Liver (tissue), 9 donors: ENCODE measurements around the gene TBX6. TPM values are rescaled to one million over a fixed set of nuclear protein-coding genes. Genes with fewer than 3 reads are reported as not detected.

Source experiments
- DNase-seq: peaks from one replicate; pipeline ENCODE4 v3.0.0-alpha.2; 2017; ENCODE audit warnings: low spot score
- H3K27ac ChIP-seq, 2 donors: one replicate each; pipeline ENCODE4 v1.7.0; 2013; ENCODE audit warnings: inconsistent platforms in 2 of 2, low read length in 2 of 2, control low read depth in 1 of 2, low read depth in 1 of 2, mild to moderate bottlenecking in 1 of 2
- H3K27me3 ChIP-seq, 4 donors: one replicate each; pipeline versions ENCODE4 v1.6.1 to v1.7.0; 2013; ENCODE audit warnings: low read length in 3 of 4, inconsistent platforms in 1 of 4, mild to moderate bottlenecking in 1 of 4, moderate library complexity in 1 of 4; ENCODE audit not compliant: control insufficient read depth in 4 of 4, insufficient read depth in 4 of 4
- H3K36me3 ChIP-seq, 4 donors: one replicate each; pipeline versions ENCODE4 v1.6.1 to v1.7.0; 2013; ENCODE audit warnings: low read length in 3 of 4, mild to moderate bottlenecking in 3 of 4, low read depth in 1 of 4, moderate library complexity in 1 of 4; ENCODE audit not compliant: control insufficient read depth in 4 of 4, insufficient read depth in 3 of 4
- H3K4me1 ChIP-seq, 4 donors: one replicate each; pipeline versions ENCODE4 v1.6.1 to v1.7.0; 2013; ENCODE audit warnings: low read length in 3 of 4, mild to moderate bottlenecking in 3 of 4, moderate library complexity in 1 of 4; ENCODE audit not compliant: control insufficient read depth in 4 of 4, insufficient read depth in 4 of 4
- H3K4me3 ChIP-seq, 3 donors: one replicate each; pipeline versions ENCODE4 v1.6.1 to v1.7.0; 2013; ENCODE audit warnings: low read length in 3 of 3, control low read depth in 1 of 3, low read depth in 1 of 3, mild to moderate bottlenecking in 1 of 3
- H3K9ac ChIP-seq, 2 donors: one replicate each; pipeline ENCODE4 v1.7.0; 2013; ENCODE audit warnings: low read length in 2 of 2, mild to moderate bottlenecking in 2 of 2, moderate library complexity in 2 of 2, control low read depth in 1 of 2, low read depth in 1 of 2
- H3K9me3 ChIP-seq, 4 donors: one replicate each; pipeline versions ENCODE4 v1.6.1 to v1.7.0; 2013; ENCODE audit warnings: low read length in 3 of 4; ENCODE audit not compliant: control insufficient read depth in 4 of 4
- ATF3 ChIP-seq: IDR thresholded peaks from 2 replicates; pipeline ENCODE4 v1.6.1; 2016; ENCODE audit warnings: antibody characterized with exemption
- CTCF ChIP-seq: fragments of 150-350 bp; IDR thresholded peaks from 2 replicates; pipeline ENCODE4 v1.5.1; 2017; ENCODE audit warnings: improper control_type of control experiment, low read depth, low read length; ENCODE audit not compliant: missing input control
- EGR1 ChIP-seq, 2 donors: IDR thresholded peaks; 2 replicates each; pipeline ENCODE4 v1.6.1; 2016 to 2018; ENCODE audit warnings: antibody characterized with exemption in 2 of 2, low read depth in 2 of 2
- FOXA1 ChIP-seq: IDR thresholded peaks from 2 replicates; pipeline ENCODE4 v1.6.1; 2016; ENCODE audit warnings: antibody characterized with exemption
- FOXA2 ChIP-seq: IDR thresholded peaks from 2 replicates; pipeline ENCODE4 v1.6.1; 2016; ENCODE audit warnings: antibody characterized with exemption
- GABPA ChIP-seq, 2 donors: IDR thresholded peaks in 1 of 2; conservative IDR thresholded peaks in 1 of 2; 2 replicates each; pipeline ENCODE4 v1.6.1; 2016; ENCODE audit warnings: antibody characterized with exemption in 2 of 2, mild to moderate bottlenecking in 1 of 2, moderate library complexity in 1 of 2
- HNF4A ChIP-seq, 2 donors: conservative IDR thresholded peaks; 2 replicates each; pipeline ENCODE4 v1.6.1; 2016; ENCODE audit warnings: antibody characterized with exemption in 2 of 2, mild to moderate bottlenecking in 2 of 2
- JUND ChIP-seq, 2 donors: IDR thresholded peaks; 2 replicates each; pipeline ENCODE4 v1.6.1; 2016; ENCODE audit warnings: antibody characterized with exemption in 2 of 2
- MAX ChIP-seq: IDR thresholded peaks from 2 replicates; pipeline ENCODE4 v1.6.1; 2016; ENCODE audit warnings: antibody characterized with exemption
- NR2F2 ChIP-seq: IDR thresholded peaks from 2 replicates; pipeline ENCODE4 v1.6.1; 2016; ENCODE audit warnings: antibody characterized with exemption
- RAD21 ChIP-seq, 2 donors: IDR thresholded peaks; 2 replicates each; pipeline ENCODE4 v1.6.1; 2016; ENCODE audit warnings: antibody characterized with exemption in 2 of 2, mild to moderate bottlenecking in 2 of 2
- REST ChIP-seq: IDR thresholded peaks from 2 replicates; pipeline ENCODE4 v1.6.1; 2016; ENCODE audit warnings: antibody characterized with exemption, mild to moderate bottlenecking
- SP1 ChIP-seq: IDR thresholded peaks from 2 replicates; pipeline ENCODE4 v1.6.1; 2018; ENCODE audit warnings: antibody characterized with exemption, mild to moderate bottlenecking
- TAF1 ChIP-seq: conservative IDR thresholded peaks from 2 replicates; pipeline ENCODE4 v1.6.1; 2016; ENCODE audit warnings: antibody characterized with exemption, mild to moderate bottlenecking
- YY1 ChIP-seq: IDR thresholded peaks from 2 replicates; pipeline ENCODE4 v1.6.1; 2016; ENCODE audit warnings: antibody characterized with exemption, mild to moderate bottlenecking
- ZBTB33 ChIP-seq: IDR thresholded peaks from 2 replicates; pipeline ENCODE4 v1.6.1; 2016; ENCODE audit warnings: antibody characterized with exemption
- WGBS: extraction: QIAGEN DNeasy Blood & Tissue Kit; methylation state at CpG from one replicate; pipeline ENCODE4 v1.1.7; 2013; 5-methylcytosine and 5-hydroxymethylcytosine counted together
- polyA plus RNA-seq, 2 donors: library from polyadenylated mRNA; stranded (reverse) in 1 of 2; unstranded in 1 of 2; fragments of 200-250 nt in 1 of 2; fragments of >200 nt in 1 of 2; fragmentation: Nextera tagmentation in 1 of 2; extraction: Ambion mirVana in 1 of 2; gene quantifications; one replicate each; pipeline versions ENCODE4 v1.2.1 to v1.2.3, GENCODE V29; 2013 to 2015
- total RNA-seq, 2 donors: library from RNA; depleted of rRNA; stranded (reverse); fragments of >200 nt; gene quantifications; one replicate each; pipeline ENCODE4 v1.2.3, GENCODE V29; 2014
- donor health status: healthy.
- donor health status: healthy.
- donor health status: healthy.
- donor health status: healthy.
- donor health status: healthy.

Gene TBX6
- total and polyA plus RNA-seq, 4 donors = 0.09 to 0.26 (median 0.18) TPM

- no peak for DNase-seq
- H3K4me1 ChIP-seq = peaks cover 0 to 28% (median 14%) of the 10 kb centered on the region in 4 donors
- no peaks in the 10 kb centered on the region for H3K9me3 ChIP-seq
- peak overlapping the region; percentile 96 to 98 for H3K9ac ChIP-seq
- H3K27me3 ChIP-seq = no peaks in the 10 kb centered on the region
- peaks cover 6 to 21% (median 20%) of the 10 kb centered on the region in 4 donors for H3K36me3 ChIP-seq
- H3K4me3 ChIP-seq = peak overlapping the region; percentile 45 to 74 (median 73)
- peak overlapping the region; percentile 99 to 100 for H3K27ac ChIP-seq
- no peak for TF ChIP-seq EGR1 (IDR thresholded peaks at IDR 0.05; ENCODE audit: low read depth in 2 of 2)
- TF ChIP-seq CTCF = no peak
- TF ChIP-seq TAF1 = no peak
- TF ChIP-seq HNF4A (conservative IDR thresholded peaks at IDR 0.05) = no peak
- TF ChIP-seq SP1 = no peak
- no peak for TF ChIP-seq REST
- TF ChIP-seq FOXA1 = no peak
- TF ChIP-seq JUND (IDR thresholded peaks at IDR 0.05) = no peak
- no peak for TF ChIP-seq ATF3
- no peak for TF ChIP-seq GABPA (IDR thresholded peaks at IDR 0.05 in 1 of 2, conservative IDR thresholded peaks at IDR 0.05 in 1 of 2)
- TF ChIP-seq NR2F2 = no peak
- no peak for TF ChIP-seq FOXA2
- TF ChIP-seq ZBTB33 = no peak
- TF ChIP-seq RAD21 (IDR thresholded peaks at IDR 0.05) = no peak
- WGBS = under 1% methylated on average over 25 of the region's 25 CpGs
Measured at GRCh38 chr16:30064729-30065101, 27.0 kb downstream of the TBX6 start.

GRCh38 chr16:30063893-30064728, 27.6 kb downstream of the TBX6 start:
- H3K4me1 ChIP-seq = peaks cover 0 to 24% (median 14%) of the 10 kb centered on the region in 4 donors
- H3K4me3 ChIP-seq = peak overlapping the region; percentile 45 to 74 (median 73)
- peak; percentile 50 for DNase-seq
- peaks cover 2 to 15% (median 14%) of the 10 kb centered on the region in 4 donors for H3K36me3 ChIP-seq
- peak overlapping the region; percentile 96 to 98 for H3K9ac ChIP-seq
- H3K27me3 ChIP-seq = no peaks in the 10 kb centered on the region
- WGBS = 5% methylated on average over 27 of the region's 27 CpGs
- H3K27ac ChIP-seq = peak overlapping the region; percentile 99 to 100
- no peaks in the 10 kb centered on the region for H3K9me3 ChIP-seq
- TF ChIP-seq MAX (no peak), ZBTB33 (no peak), SP1 (peak; percentile 23), YY1 (peak; percentile 46), HNF4A (conservative IDR thresholded peaks at IDR 0.05) (no peak), ATF3 (no peak), TAF1 (no peak), REST (no peak)
